Measurements from ENCODE around the gene PRICKLE3.
"Not testable (repeated sequence)": the region's sequence is repeated elsewhere in the genome, so short reads cannot be mapped to it uniquely, and the experiment has no call there.

The PRICKLE3 gene

GRCh38 chrX:49176421-49177326 lies 9.5 kb downstream of the PRICKLE3 start:
- TF ChIP-seq CTCF (IDR thresholded peaks at IDR 0.05; ENCODE audit: insufficient read depth, low read depth, low read length, missing control alignments): no peak
- no peak overlapping the region for H3K4me3 ChIP-seq (ENCODE audit: low read length)
- DNase-seq (ENCODE audit: low read depth): peak; percentile 83

- TF ChIP-seq CTCF (IDR thresholded peaks at IDR 0.05; ENCODE audit: insufficient read depth, low read depth, low read length, missing control alignments): no peak
- no peak overlapping the region for H3K4me3 ChIP-seq (ENCODE audit: low read length)
- DNase-seq (ENCODE audit: low read depth): no peak
Observed at GRCh38 chrX:49175435-49176274, 10.5 kb downstream of the PRICKLE3 start.

- H3K4me3 ChIP-seq (ENCODE audit: low read length): no peak overlapping the region
- TF ChIP-seq CTCF (IDR thresholded peaks at IDR 0.05; ENCODE audit: insufficient read depth, low read depth, low read length, missing control alignments): no peak
- DNase-seq (ENCODE audit: low read depth): peak; percentile 47
Observed at GRCh38 chrX:49174723-49175122, 11.4 kb downstream of the PRICKLE3 start.

- not testable (repeated sequence) for DNase-seq (ENCODE audit: low read depth)
- H3K4me3 ChIP-seq (ENCODE audit: low read length): peak overlapping the region; percentile 51
Observed at GRCh38 chrX:49173544-49173943, 12.6 kb downstream of the PRICKLE3 start.

GRCh38 chrX:49172280-49172780 lies 13.8 kb downstream of the PRICKLE3 start:
- no peak for TF ChIP-seq CTCF (IDR thresholded peaks at IDR 0.05; ENCODE audit: insufficient read depth, low read depth, low read length, missing control alignments)
- peak overlapping the region; percentile 51 for H3K4me3 ChIP-seq (ENCODE audit: low read length)
- DNase-seq (ENCODE audit: low read depth): peak; percentile 81

GRCh38 chrX:49171752-49172279 lies 14.4 kb downstream of the PRICKLE3 start, which contains the start of gene PLP2:
Gene PLP2 (plus strand): TSS chrX:49171898. CDS start chrX:49172001, 103 bp downstream.
- DNase-seq (ENCODE audit: low read depth): peak; percentile 78
- no peak for TF ChIP-seq CTCF (IDR thresholded peaks at IDR 0.05; ENCODE audit: insufficient read depth, low read depth, low read length, missing control alignments)
- H3K4me3 ChIP-seq (ENCODE audit: low read length): peak within 1 kb of the TSS; percentile 51

GRCh38 chrX:49167740-49168108 lies 18.4 kb downstream of the PRICKLE3 start:
- DNase-seq (ENCODE audit: low read depth): no peak
- peak overlapping the region; percentile 54 for H3K4me3 ChIP-seq (ENCODE audit: low read length)
- TF ChIP-seq CTCF (IDR thresholded peaks at IDR 0.05; ENCODE audit: insufficient read depth, low read depth, low read length, missing control alignments): no peak
